Measurements from ENCODE around the gene STAG2. TPM values are rescaled to one million over a fixed set of nuclear protein-coding genes. Genes with fewer than 3 reads are reported as not detected.

The STAG2 gene
- total RNA-seq, 1 donor from 2014 or later: 117 TPM

DNA sequence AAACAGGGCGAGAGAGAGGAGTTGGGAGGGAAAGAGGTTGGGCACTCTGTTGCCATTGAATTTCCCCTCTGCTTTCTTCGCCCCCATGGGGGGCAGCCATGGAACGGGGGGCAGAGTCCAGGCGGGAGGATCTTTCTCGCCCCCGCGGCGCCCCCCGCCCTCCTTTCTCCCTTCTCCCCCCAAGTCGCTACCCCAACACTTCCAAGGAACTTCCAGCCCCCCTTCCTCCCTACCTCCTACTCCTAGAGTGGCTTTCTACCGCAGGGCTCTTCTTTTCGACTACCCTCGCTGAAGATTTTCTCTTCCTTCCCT is 594 bp upstream of the STAG2 start:
- DNase-seq (ENCODE audit: low spot score): no peak
- Mint-ChIP-seq H3K27me3 (ENCODE audit: insufficient read depth) (peaks cover 2% of the 10 kb centered on the region), H3K27ac (peak overlapping the region; percentile 98), H3K4me1 (ENCODE audit: low read depth) (peaks cover 36% of the 10 kb centered on the region), H3K9me3 (no peaks in the 10 kb centered on the region), H3K4me3 (peak overlapping the region; percentile 95), H3K36me3 (ENCODE audit: low read depth) (peaks cover 5% of the 10 kb centered on the region)
- intact Hi-C loops (cut with micrococcal nuclease): loop anchor here (1.0 to 5.0 kb wide), 7 partner anchors 15 to 1336 kb away; partner anchors contain the start of gene XIAP

DNA sequence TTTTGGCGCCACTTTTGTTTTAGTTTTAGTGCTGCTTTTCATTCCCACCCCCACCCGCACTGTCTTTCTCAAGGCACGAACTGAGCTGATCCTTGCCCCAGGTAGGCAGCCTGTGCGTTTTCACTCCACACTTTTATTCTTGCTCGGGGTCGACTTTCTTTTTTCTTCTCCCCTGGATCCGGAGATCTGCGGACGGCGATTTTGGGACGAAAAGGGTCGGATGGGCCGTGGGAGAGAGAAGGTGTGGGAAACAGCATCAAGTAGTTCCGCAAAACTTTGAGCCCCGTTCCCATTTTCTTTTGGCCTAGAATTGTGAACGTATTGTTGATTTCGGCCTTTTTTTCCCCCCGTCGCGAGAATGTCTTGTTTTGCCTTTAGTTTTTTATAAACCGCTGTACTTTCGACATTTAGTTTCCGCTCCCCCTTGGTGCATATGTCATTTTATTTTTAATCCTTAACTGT is 531 bp downstream of the STAG2 start:
- H3K36me3 Mint-ChIP-seq (ENCODE audit: low read depth): peaks cover 9% of the 10 kb centered on the region
- DNase-seq (ENCODE audit: low spot score): no peak
- intact Hi-C loops (cut with micrococcal nuclease): loop anchor here (2.0 to 5.0 kb wide), 4 partner anchors 85 to 1335 kb away; no protein-coding TSS in a partner anchor
- peaks cover 46% of the 10 kb centered on the region for H3K4me1 Mint-ChIP-seq (ENCODE audit: low read depth)
- no peaks in the 10 kb centered on the region for H3K9me3 Mint-ChIP-seq
- H3K27ac Mint-ChIP-seq: peak overlapping the region; percentile 98
- peak overlapping the region; percentile 95 for H3K4me3 Mint-ChIP-seq
- H3K27me3 Mint-ChIP-seq (ENCODE audit: insufficient read depth): peaks cover 2% of the 10 kb centered on the region

- no peaks in the 10 kb centered on the region for H3K9me3 Mint-ChIP-seq
- peak overlapping the region; percentile 98 for H3K27ac Mint-ChIP-seq
- peak overlapping the region; percentile 95 for H3K4me3 Mint-ChIP-seq
- H3K27me3 Mint-ChIP-seq (ENCODE audit: insufficient read depth): peaks cover 2% of the 10 kb centered on the region
- peak; percentile 76 for DNase-seq (ENCODE audit: low spot score)
- peaks cover 9% of the 10 kb centered on the region for H3K36me3 Mint-ChIP-seq (ENCODE audit: low read depth)
- intact Hi-C loops (cut with micrococcal nuclease): loop anchor here (1.0 to 5.0 kb wide), 6 partner anchors 8 to 1334 kb away; no protein-coding TSS in a partner anchor
- H3K4me1 Mint-ChIP-seq (ENCODE audit: low read depth): peaks cover 46% of the 10 kb centered on the region
These were observed 1.4 kb downstream of the STAG2 start for GRCh38 chrX:123962794-123963373.

GRCh38 chrX:123964156-123964834 is 2.8 kb downstream of the STAG2 start:
- Mint-ChIP-seq H3K9me3 (no peaks in the 10 kb centered on the region), H3K27ac (peak overlapping the region; percentile 98), H3K27me3 (ENCODE audit: insufficient read depth) (peaks cover 2% of the 10 kb centered on the region), H3K4me3 (peak overlapping the region; percentile 95), H3K4me1 (ENCODE audit: low read depth) (peaks cover 49% of the 10 kb centered on the region), H3K36me3 (ENCODE audit: low read depth) (peaks cover 15% of the 10 kb centered on the region)
- DNase-seq (ENCODE audit: low spot score): no peak
- intact Hi-C loops (cut with micrococcal nuclease): loop anchor here (1.0 to 5.0 kb wide), 3 partner anchors 87 to 1333 kb away; no protein-coding TSS in a partner anchor

GRCh38 chrX:123965712-123966111 is 4.2 kb downstream of the STAG2 start:
- no peak for DNase-seq (ENCODE audit: low spot score)
- no peaks in the 10 kb centered on the region for H3K9me3 Mint-ChIP-seq
- H3K27ac Mint-ChIP-seq: no peak overlapping the region
- peaks cover 57% of the 10 kb centered on the region for H3K4me1 Mint-ChIP-seq (ENCODE audit: low read depth)
- no peaks in the 10 kb centered on the region for H3K27me3 Mint-ChIP-seq (ENCODE audit: insufficient read depth)
- peaks cover 17% of the 10 kb centered on the region for H3K36me3 Mint-ChIP-seq (ENCODE audit: low read depth)
- peak overlapping the region; percentile 39 for H3K4me3 Mint-ChIP-seq
- intact Hi-C loops (cut with micrococcal nuclease): no loop called here

DNA sequence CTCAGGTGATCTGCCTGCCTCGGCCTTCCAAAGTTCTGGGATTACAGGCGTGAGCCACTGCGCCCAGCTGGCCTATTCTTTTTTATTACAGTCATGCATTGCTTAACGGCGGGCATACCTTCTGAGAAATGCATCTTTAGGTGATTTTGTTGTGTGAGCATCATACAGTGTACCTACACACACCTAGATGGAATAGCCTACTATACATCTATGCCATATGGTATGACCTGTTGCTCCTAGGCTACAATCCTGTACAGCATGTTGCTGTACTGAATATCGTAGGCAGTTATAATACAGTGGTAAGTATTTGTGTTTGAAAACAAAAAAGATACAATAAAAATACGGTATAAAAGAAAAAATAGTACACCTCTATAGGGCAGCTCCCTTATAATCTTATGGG is 6.0 kb downstream of the STAG2 start:
- peaks cover 21% of the 10 kb centered on the region for H3K36me3 Mint-ChIP-seq (ENCODE audit: low read depth)
- H3K27me3 Mint-ChIP-seq (ENCODE audit: insufficient read depth): no peaks in the 10 kb centered on the region
- no peak for DNase-seq (ENCODE audit: low spot score)
- H3K9me3 Mint-ChIP-seq: no peaks in the 10 kb centered on the region
- no peak overlapping the region for H3K27ac Mint-ChIP-seq
- intact Hi-C loops (cut with micrococcal nuclease): no loop called here
- H3K4me1 Mint-ChIP-seq (ENCODE audit: low read depth): peaks cover 71% of the 10 kb centered on the region
- H3K4me3 Mint-ChIP-seq: no peak overlapping the region

GRCh38 chrX:123968383-123969050 is 7.0 kb downstream of the STAG2 start:
- no peak overlapping the region for H3K4me3 Mint-ChIP-seq
- no peak for DNase-seq (ENCODE audit: low spot score)
- peaks cover 64% of the 10 kb centered on the region for H3K4me1 Mint-ChIP-seq (ENCODE audit: low read depth)
- H3K9me3 Mint-ChIP-seq: no peaks in the 10 kb centered on the region
- H3K27ac Mint-ChIP-seq: no peak overlapping the region
- peaks cover 18% of the 10 kb centered on the region for H3K36me3 Mint-ChIP-seq (ENCODE audit: low read depth)
- no peaks in the 10 kb centered on the region for H3K27me3 Mint-ChIP-seq (ENCODE audit: insufficient read depth)
- intact Hi-C loops (cut with micrococcal nuclease): no loop called here

DNA sequence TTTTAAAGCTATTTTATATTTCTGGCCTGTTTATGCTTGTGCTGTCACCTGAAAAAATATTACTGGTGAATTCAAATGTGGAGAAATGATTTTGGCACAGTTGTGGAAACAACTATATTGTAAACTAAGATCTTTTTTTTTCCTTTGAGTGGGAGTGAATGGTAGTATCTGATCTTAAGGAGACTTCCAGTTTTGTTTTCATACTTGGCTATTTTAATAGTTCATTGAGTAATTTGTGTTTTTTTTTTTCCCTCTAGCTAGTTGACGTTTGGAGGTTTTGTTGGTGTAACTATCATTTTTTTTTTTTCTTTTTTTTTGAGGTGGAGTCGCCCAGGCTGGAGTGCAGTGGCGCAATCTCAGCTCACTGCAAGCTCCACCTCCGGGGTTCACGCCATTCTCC is 10.5 kb downstream of the STAG2 start:
- Mint-ChIP-seq H3K9me3 (no peaks in the 10 kb centered on the region), H3K27me3 (ENCODE audit: insufficient read depth) (no peaks in the 10 kb centered on the region), H3K36me3 (ENCODE audit: low read depth) (peaks cover 15% of the 10 kb centered on the region), H3K27ac (peak overlapping the region; percentile 78), H3K4me3 (no peak overlapping the region), H3K4me1 (ENCODE audit: low read depth) (peaks cover 37% of the 10 kb centered on the region)
- no peak for DNase-seq (ENCODE audit: low spot score)
- intact Hi-C loops (cut with micrococcal nuclease): loop anchor here (1.0 kb wide), 1 partner anchor 9 kb away; no protein-coding TSS in a partner anchor

- Mint-ChIP-seq H3K9me3 (no peaks in the 10 kb centered on the region), H3K27me3 (ENCODE audit: insufficient read depth) (no peaks in the 10 kb centered on the region), H3K36me3 (ENCODE audit: low read depth) (peaks cover 11% of the 10 kb centered on the region), H3K4me1 (ENCODE audit: low read depth) (peaks cover 35% of the 10 kb centered on the region), H3K4me3 (no peak overlapping the region), H3K27ac (no peak overlapping the region)
- no peak for DNase-seq (ENCODE audit: low spot score)
- intact Hi-C loops (cut with micrococcal nuclease): no loop called here
These were observed 12.4 kb downstream of the STAG2 start for GRCh38 chrX:123973921-123974320.

DNA sequence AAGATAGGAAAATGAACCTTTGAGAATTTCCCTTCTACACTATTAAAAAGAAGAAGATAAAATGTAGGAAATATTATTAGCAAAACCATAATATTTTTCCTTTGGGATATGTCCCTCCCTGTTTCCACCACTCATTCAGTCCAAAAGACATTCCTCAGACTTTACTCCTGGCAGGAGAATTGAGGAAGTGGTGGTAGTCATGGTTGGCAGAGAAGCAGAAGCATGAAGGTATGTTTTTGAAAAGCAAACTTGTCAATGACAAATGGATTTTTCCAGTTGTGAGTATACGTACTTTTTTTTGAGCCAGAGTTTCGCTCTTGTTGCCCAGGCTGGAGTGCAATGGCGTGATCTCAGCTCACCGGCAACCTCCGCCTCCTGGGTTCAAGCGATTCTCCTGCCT is 13.7 kb downstream of the STAG2 start:
- H3K36me3 Mint-ChIP-seq (ENCODE audit: low read depth): peaks cover 7% of the 10 kb centered on the region
- intact Hi-C loops (cut with micrococcal nuclease): no loop called here
- H3K27me3 Mint-ChIP-seq (ENCODE audit: insufficient read depth): no peaks in the 10 kb centered on the region
- H3K27ac Mint-ChIP-seq: no peak overlapping the region
- H3K4me3 Mint-ChIP-seq: no peak overlapping the region
- no peaks in the 10 kb centered on the region for H3K9me3 Mint-ChIP-seq
- no peak for DNase-seq (ENCODE audit: low spot score)
- peaks cover 29% of the 10 kb centered on the region for H3K4me1 Mint-ChIP-seq (ENCODE audit: low read depth)

- DNase-seq (ENCODE audit: low spot score): no peak
- peaks cover 20% of the 10 kb centered on the region for H3K4me1 Mint-ChIP-seq (ENCODE audit: low read depth)
- H3K27ac Mint-ChIP-seq: no peak overlapping the region
- H3K36me3 Mint-ChIP-seq (ENCODE audit: low read depth): peaks cover 6% of the 10 kb centered on the region
- H3K4me3 Mint-ChIP-seq: no peak overlapping the region
- intact Hi-C loops (cut with micrococcal nuclease): loop anchor here (1.0 kb wide), 1 partner anchor 17 kb away; no protein-coding TSS in a partner anchor
- H3K9me3 Mint-ChIP-seq: no peaks in the 10 kb centered on the region
- no peaks in the 10 kb centered on the region for H3K27me3 Mint-ChIP-seq (ENCODE audit: insufficient read depth)
These were observed 15.3 kb downstream of the STAG2 start for GRCh38 chrX:123976706-123977316.

DNA sequence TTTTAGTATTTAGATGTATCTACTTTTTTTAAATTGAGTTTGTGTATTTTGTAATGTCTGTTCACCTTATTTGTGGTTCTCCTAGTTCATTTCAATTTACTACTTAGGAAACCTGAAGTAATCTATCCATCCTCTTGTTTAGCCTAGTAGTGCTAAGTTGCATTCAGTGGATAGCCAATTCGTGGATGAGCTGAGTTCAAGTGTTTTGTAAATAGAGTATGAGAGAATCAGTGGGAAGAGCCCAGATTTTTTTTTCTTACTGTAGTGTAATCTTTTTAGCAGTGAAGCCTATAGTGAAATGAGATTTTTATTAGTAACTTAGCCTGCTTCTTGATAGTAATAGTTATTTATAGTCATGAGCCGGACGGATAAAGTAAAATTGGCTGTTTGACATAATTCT is 21.7 kb downstream of the STAG2 start:
- intact Hi-C loops (cut with micrococcal nuclease): no loop called here
- Mint-ChIP-seq H3K4me1 (ENCODE audit: low read depth) (peaks cover 25% of the 10 kb centered on the region), H3K4me3 (no peak overlapping the region)

DNA sequence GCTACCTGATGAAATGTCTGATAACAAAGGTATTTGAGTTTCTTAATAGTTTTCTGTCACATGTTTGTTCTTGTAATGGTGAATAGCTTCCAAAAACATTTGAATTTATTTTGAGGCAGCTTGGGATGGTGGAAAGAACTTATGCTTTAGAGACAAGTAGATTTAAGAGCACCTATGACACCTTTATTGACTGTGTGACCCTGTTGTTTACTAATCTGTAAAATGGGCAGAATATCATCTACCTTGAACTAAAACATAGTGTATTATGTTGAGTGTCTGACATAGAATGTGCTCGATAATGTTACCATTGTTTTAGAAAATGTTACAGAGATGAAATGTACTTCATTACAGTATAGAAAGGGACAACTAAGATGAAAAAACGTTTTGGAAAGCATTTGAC is 24.9 kb downstream of the STAG2 start:
- H3K9me3 Mint-ChIP-seq: no peaks in the 10 kb centered on the region
- H3K27ac Mint-ChIP-seq: no peak overlapping the region
- intact Hi-C loops (cut with micrococcal nuclease): no loop called here
- peaks cover 40% of the 10 kb centered on the region for H3K4me1 Mint-ChIP-seq (ENCODE audit: low read depth)
- no peak overlapping the region for H3K4me3 Mint-ChIP-seq
- H3K27me3 Mint-ChIP-seq (ENCODE audit: insufficient read depth): no peaks in the 10 kb centered on the region
- DNase-seq (ENCODE audit: low spot score): no peak
- peaks cover 5% of the 10 kb centered on the region for H3K36me3 Mint-ChIP-seq (ENCODE audit: low read depth)

More for the DNA sequence above, 21.7 kb downstream of the STAG2 start:
- H3K27me3 Mint-ChIP-seq (ENCODE audit: insufficient read depth): no peaks in the 10 kb centered on the region
- no peaks in the 10 kb centered on the region for H3K9me3 Mint-ChIP-seq
- no peak for DNase-seq (ENCODE audit: low spot score)
- no peak overlapping the region for H3K27ac Mint-ChIP-seq
- peaks cover 2% of the 10 kb centered on the region for H3K36me3 Mint-ChIP-seq (ENCODE audit: low read depth)
